HG03354 (cell line): ENCODE data around the gene CYP3A4.
"Not testable (repeated sequence)": the region's sequence is repeated elsewhere in the genome, so short reads cannot be mapped to it uniquely, and the experiment has no call there.

ENCODE experiments used
- ATAC-seq: cut with Tn5 transposase; IDR thresholded peaks from one replicate; pipeline ENCODE4 v1.9.1; 2021; ENCODE audit warnings: mild to moderate bottlenecking; ENCODE audit not compliant: unreplicated experiment, poor library complexity, severe bottlenecking

The CYP3A4 gene

GRCh38 chr7:99731638-99732374 is 52.2 kb downstream of the CYP3A4 start:
- ATAC-seq, result no peak

- no peak for ATAC-seq
Observed at GRCh38 chr7:99730992-99731391, 53.0 kb downstream of the CYP3A4 start.

GRCh38 chr7:99730238-99730810 is 53.7 kb downstream of the CYP3A4 start:
- no peak for ATAC-seq

- ATAC-seq, result no peak
Observed at GRCh38 chr7:99729486-99730237, 54.3 kb downstream of the CYP3A4 start.

- no peak for ATAC-seq
Observed at GRCh38 chr7:99728615-99729014, 55.4 kb downstream of the CYP3A4 start.

- not testable (repeated sequence) for ATAC-seq
Observed at GRCh38 chr7:99723201-99723600, 60.8 kb downstream of the CYP3A4 start.

GRCh38 chr7:99720800-99721595 is 63.0 kb downstream of the CYP3A4 start:
- ATAC-seq, result no peak

- no peak for ATAC-seq
Observed at GRCh38 chr7:99719996-99720769, 63.8 kb downstream of the CYP3A4 start.

GRCh38 chr7:99713995-99714570 is 69.9 kb downstream of the CYP3A4 start:
- no peak for ATAC-seq

- ATAC-seq, result no peak
Observed at GRCh38 chr7:99709838-99710578, 74.0 kb downstream of the CYP3A4 start.

- ATAC-seq, result no peak
Observed at GRCh38 chr7:99709260-99709659, 74.7 kb downstream of the CYP3A4 start.

GRCh38 chr7:99707096-99707495 is 76.9 kb downstream of the CYP3A4 start:
- no peak for ATAC-seq
